Measurements from ENCODE around the gene PJVK.

Gene PJVK

DNA sequence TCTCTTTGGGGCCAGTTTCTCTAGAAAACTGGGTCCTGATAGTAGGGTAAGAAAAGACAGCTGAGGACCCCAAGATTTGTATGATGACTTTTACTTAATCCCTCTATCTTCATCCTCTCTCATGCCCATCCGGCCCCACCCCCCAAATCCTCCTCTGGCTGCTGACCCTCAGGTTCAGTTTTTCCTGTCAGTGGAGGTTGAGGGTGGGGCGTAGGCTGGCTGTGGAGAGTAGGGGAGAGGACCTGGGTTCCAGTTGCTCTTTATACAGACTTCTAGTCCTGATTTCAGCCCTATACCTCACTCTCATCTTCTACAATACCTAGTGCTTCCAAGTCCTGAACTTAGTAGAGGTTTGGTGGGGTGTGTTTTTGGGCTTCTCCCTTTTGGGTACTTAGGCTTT is 57.5 kb downstream of the PJVK start:
- TF ChIP-seq, protein P1, sequence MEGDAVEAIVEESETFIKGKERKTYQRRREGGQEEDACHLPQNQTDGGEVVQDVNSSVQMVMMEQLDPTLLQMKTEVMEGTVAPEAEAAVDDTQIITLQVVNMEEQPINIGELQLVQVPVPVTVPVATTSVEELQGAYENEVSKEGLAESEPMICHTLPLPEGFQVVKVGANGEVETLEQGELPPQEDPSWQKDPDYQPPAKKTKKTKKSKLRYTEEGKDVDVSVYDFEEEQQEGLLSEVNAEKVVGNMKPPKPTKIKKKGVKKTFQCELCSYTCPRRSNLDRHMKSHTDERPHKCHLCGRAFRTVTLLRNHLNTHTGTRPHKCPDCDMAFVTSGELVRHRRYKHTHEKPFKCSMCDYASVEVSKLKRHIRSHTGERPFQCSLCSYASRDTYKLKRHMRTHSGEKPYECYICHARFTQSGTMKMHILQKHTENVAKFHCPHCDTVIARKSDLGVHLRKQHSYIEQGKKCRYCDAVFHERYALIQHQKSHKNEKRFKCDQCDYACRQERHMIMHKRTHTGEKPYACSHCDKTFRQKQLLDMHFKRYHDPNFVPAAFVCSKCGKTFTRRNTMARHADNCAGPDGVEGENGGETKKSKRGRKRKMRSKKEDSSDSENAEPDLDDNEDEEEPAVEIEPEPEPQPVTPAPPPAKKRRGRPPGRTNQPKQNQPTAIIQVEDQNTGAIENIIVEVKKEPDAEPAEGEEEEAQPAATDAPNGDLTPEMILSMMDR (IDR thresholded peaks at IDR 0.05; ENCODE audit: borderline replicate concordance, insufficient read depth, low read depth, low read length) = no peak

DNA sequence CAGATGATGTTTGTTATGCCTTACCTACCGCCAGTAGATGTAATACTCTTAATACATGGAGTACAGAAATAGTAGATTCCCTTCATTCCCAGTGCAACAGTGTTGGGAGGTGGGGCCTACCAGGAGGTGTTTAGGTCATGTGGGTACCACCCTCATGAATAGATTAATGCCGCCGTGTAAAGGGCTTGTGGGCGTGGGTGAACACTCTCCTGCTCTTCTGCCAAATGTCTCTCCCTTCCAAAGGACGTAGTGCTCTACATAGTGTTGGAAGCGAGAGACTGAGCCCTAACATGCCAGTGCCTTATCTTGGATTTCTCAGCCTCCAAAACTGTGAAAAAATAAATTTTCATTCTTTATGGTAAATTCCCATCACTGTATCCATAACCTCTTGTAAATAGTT is 59.2 kb downstream of the PJVK start:
- TF ChIP-seq, protein P1 (IDR thresholded peaks at IDR 0.05; ENCODE audit: borderline replicate concordance, insufficient read depth, low read depth, low read length) = no peak
- no peak overlapping the region for H3K4me3 ChIP-seq (ENCODE audit: low read depth, low read length)

More for the DNA sequence above, 57.5 kb downstream of the PJVK start:
- H3K4me3 ChIP-seq (ENCODE audit: low read depth, low read length) = no peak overlapping the region

Measured in GM12875 (cell line).